Endothelial cell of umbilical vein (primary cell): ENCODE measurements around the gene PRELID3B. TPM values are rescaled to one million over a fixed set of nuclear protein-coding genes. Genes with fewer than 3 reads are reported as not detected.

Experiments
- BruUV-seq: library from RNA; stranded (reverse); fragments of 400-500 nt; replicated peaks from 2 replicates; lab custom pipeline; 2021; lab: Mats Ljungman, UMichigan
- CTCF ChIA-PET: fragments of 300-600, 350-600 bp; sonication (Branson Sonifier 250); formaldehyde crosslinking; loops from one replicate; lab custom pipeline; 2021; ENCODE audit warnings: antibody characterized with exemption, inconsistent platforms; lab: Charles Lee
- POLR2A ChIA-PET: fragments of 300-600, 350-600 bp; sonication (Branson Sonifier 250); formaldehyde crosslinking; loops from one replicate; lab custom pipeline; 2021; ENCODE audit warnings: antibody characterized with exemption, inconsistent platforms; lab: Charles Lee
- DNase-seq: peaks from one replicate; pipeline ENCODE4 v3.0.0-alpha.2; 2011; ENCODE audit warnings: low read depth, low spot score
- FAIRE-seq: peaks from 2 replicates; lab custom pipeline; 2011; peaks lifted over from hg19 to GRCh38; lab: Jason Lieb, UNC
- H2AFZ ChIP-seq: 2 replicates; pipeline ENCODE4 v1.6.0; 2012; ENCODE audit warnings: low read depth, low read length, control low read depth, inconsistent platforms
- H3K27ac ChIP-seq: 2 replicates; pipeline ENCODE4 v1.5.1; 2011; ENCODE audit warnings: low read depth, mild to moderate bottlenecking, control low read depth, low read length, moderate library complexity; ENCODE audit not compliant: insufficient read depth
- H3K27me3 ChIP-seq, 2 experiments: 2 replicates each; pipeline versions ENCODE4 v1.6.0 to v1.6.1; 2011; ENCODE audit warnings: low read length in 2 of 2, mixed read lengths in 1 of 2; ENCODE audit not compliant: control insufficient read depth in 2 of 2, insufficient read depth in 2 of 2
- H3K36me3 ChIP-seq, 2 experiments: 2 replicates in 1 of 2; 3 replicates in 1 of 2; pipeline ENCODE4 v1.5.1; 2011; ENCODE audit warnings: low read length in 2 of 2, mild to moderate bottlenecking in 1 of 2, moderate library complexity in 1 of 2; ENCODE audit not compliant: control insufficient read depth in 2 of 2, insufficient read depth in 2 of 2; ENCODE audit errors: extremely low read depth in 1 of 2
- H3K4me1 ChIP-seq: 3 replicates; pipeline ENCODE4 v1.5.1; 2011; ENCODE audit warnings: mild to moderate bottlenecking, low read length; ENCODE audit not compliant: control insufficient read depth, insufficient read depth; ENCODE audit errors: extremely low read depth
- H3K4me2 ChIP-seq: 2 replicates; pipeline ENCODE4 v1.6.1; 2011; ENCODE audit warnings: low read length, control low read depth, mixed read lengths; ENCODE audit not compliant: insufficient read depth
- H3K4me3 ChIP-seq, 3 experiments: fragments of 200-600 bp in 1 of 3; sonication (generic), shearing (Covaris generic) in 1 of 3; replicated peaks in 1 of 3; 2 replicates each; pipeline ENCODE4 v1.5.1; 2011 to 2016; ENCODE audit warnings: control low read depth in 3 of 3, low read length in 3 of 3, mild to moderate bottlenecking in 2 of 3, inconsistent platforms in 1 of 3, low read depth in 1 of 3, moderate library complexity in 1 of 3; ENCODE audit not compliant: insufficient read depth in 1 of 3
- H3K79me2 ChIP-seq: 2 replicates; pipeline ENCODE4 v1.6.0; 2012; ENCODE audit warnings: low read length, inconsistent platforms; ENCODE audit not compliant: control insufficient read depth, insufficient read depth
- H3K9ac ChIP-seq: replicated peaks from 2 replicates; pipeline ENCODE3; 2011; ENCODE audit warnings: low read length, control low read depth; ENCODE audit not compliant: insufficient read depth; ENCODE audit errors: extremely low read depth
- H3K9me1 ChIP-seq: replicated peaks from 3 replicates; pipeline ENCODE4 v1.6.0; 2011; ENCODE audit warnings: mild to moderate bottlenecking, low read length; ENCODE audit not compliant: control insufficient read depth, insufficient read depth; ENCODE audit errors: extremely low read depth
- H3K9me3 ChIP-seq: replicated peaks from 2 replicates; pipeline ENCODE4 v1.5.1; 2012; ENCODE audit warnings: low read length, inconsistent platforms; ENCODE audit not compliant: control insufficient read depth, insufficient read depth
- H4K20me1 ChIP-seq: replicated peaks from 2 replicates; pipeline ENCODE3; 2011; ENCODE audit warnings: mild to moderate bottlenecking, low read length; ENCODE audit not compliant: control insufficient read depth, insufficient read depth; ENCODE audit errors: extremely low read depth
- CTCF ChIP-seq, 2 donors: IDR thresholded peaks; 1 replicate in 1 of 2; 2 replicates in 1 of 2; pipeline ENCODE4 v1.5.1; 2011; ENCODE audit warnings: low read length in 2 of 2, mild to moderate bottlenecking in 2 of 2, moderate library complexity in 2 of 2, control low read depth in 1 of 2, inconsistent platforms in 1 of 2, low read depth in 1 of 2; ENCODE audit not compliant: insufficient read depth in 1 of 2; ENCODE audit errors: extremely low read depth in 1 of 2
- EZH2 ChIP-seq: IDR thresholded peaks from 2 replicates; pipeline ENCODE4 v1.6.1; 2012; ENCODE audit warnings: borderline replicate concordance, low read depth, mild to moderate bottlenecking, moderate library complexity, low read length, inconsistent platforms; ENCODE audit not compliant: severe bottlenecking
- FOS ChIP-seq: IDR thresholded peaks from 2 replicates; pipeline ENCODE4 v1.6.1; 2011; ENCODE audit warnings: mild to moderate bottlenecking, low read length, moderate library complexity, borderline replicate concordance; ENCODE audit not compliant: insufficient read depth
- GATA2 ChIP-seq: IDR thresholded peaks from 2 replicates; pipeline ENCODE4 v1.7.0; 2011; ENCODE audit warnings: low read depth, mild to moderate bottlenecking, moderate library complexity, mixed read lengths, low read length; ENCODE audit not compliant: insufficient read length, insufficient read depth
- JUN ChIP-seq: IDR thresholded peaks from 2 replicates; pipeline ENCODE4 v1.6.1; 2011; ENCODE audit warnings: borderline replicate concordance, low read depth; ENCODE audit not compliant: insufficient read length, insufficient read depth
- MAX ChIP-seq: IDR thresholded peaks from 2 replicates; pipeline ENCODE4 v1.6.1; 2011; ENCODE audit not compliant: insufficient read depth, insufficient read length
- MYC ChIP-seq: IDR thresholded peaks from one replicate; pipeline ENCODE4 v1.6.1; 2011; ENCODE audit warnings: mild to moderate bottlenecking, low read depth, low read length
- POLR2A ChIP-seq: IDR thresholded peaks from 2 replicates; pipeline ENCODE4 v1.6.1; 2012; ENCODE audit warnings: low read depth, mild to moderate bottlenecking, control low read depth, low read length
- POLR2AphosphoS5 ChIP-seq: IDR thresholded peaks from 2 replicates; pipeline ENCODE4 v1.6.1; 2012; ENCODE audit warnings: low read depth, mild to moderate bottlenecking, control low read depth, low read length, moderate library complexity; ENCODE audit not compliant: insufficient read depth
- dilution Hi-C: fragments of 300-500 bp; cut with MboI; formaldehyde crosslinking; loops from one replicate; pipeline ENCODE4 v1.15.0; 2019; ENCODE audit warnings: low sequenced_read_pairs; ENCODE audit not compliant: extremely low pct_ligation_motif_present
- intact Hi-C: fragments of 100-400 bp; cut with micrococcal nuclease; formaldehyde crosslinking; loops from one replicate; pipeline ENCODE4 v1.10.0; 2022
- polyA plus RNA-seq, 4 experiments: library from polyadenylated mRNA; depleted of rRNA in 3 of 4; stranded (reverse) in 3 of 4; unstranded in 1 of 4; fragments of >200 nt; gene quantifications; 2 replicates each; pipeline versions ENCODE4 v1.2.1 to v1.2.3, GENCODE V29; 2011 to 2012; ENCODE audit warnings: missing spikeins in 1 of 4
- total RNA-seq: library from RNA; stranded (reverse); gene quantifications from 2 replicates; pipeline ENCODE4 v1.2.3, GENCODE V29; 2021

PRELID3B gene
- total and polyA plus RNA-seq, 2 donors (not counting 3 experiments of a cell fraction or from before 2014, with no cell fraction given): 14.9 to 57.2 TPM

- FAIRE-seq: no peak
- no peak overlapping the region for H3K9ac ChIP-seq
- no peaks in the 10 kb centered on the region for H4K20me1 ChIP-seq
- POLR2A ChIA-PET: interaction anchor here (0.7 kb wide), 1 partner anchor 16 kb away, joined by 4 read pairs; no protein-coding TSS in a partner anchor
- CTCF ChIA-PET: interaction anchor here (0.6 kb wide), 1 partner anchor 677 kb away, joined by 3 read pairs; no protein-coding TSS in a partner anchor
- H3K36me3 ChIP-seq: peaks cover 16 to 46% of the 10 kb centered on the region in 2 experiments
- no peak for DNase-seq
- BruUV-seq: no TSS peak
- peaks cover 9% of the 10 kb centered on the region for H3K4me1 ChIP-seq
- no peaks in the 10 kb centered on the region for H3K27me3 ChIP-seq
- H2AFZ ChIP-seq: no peak overlapping the region
- H3K9me1 ChIP-seq: no peaks in the 10 kb centered on the region
- intact Hi-C loops (no loop called here), dilution Hi-C loops (no loop called here)
- H3K4me2 ChIP-seq: no peak overlapping the region
- H3K9me3 ChIP-seq: no peaks in the 10 kb centered on the region
- no peak overlapping the region for H3K27ac ChIP-seq
- no peak for TF ChIP-seq JUN
- TF ChIP-seq MAX: no peak
- TF ChIP-seq CTCF (IDR thresholded peaks at IDR 0.05; ENCODE audit: extremely low read depth in 1 of 2, insufficient read depth in 1 of 2, low read depth in 1 of 2, low read length in 2 of 2): no peak
- no peak for TF ChIP-seq POLR2AphosphoS5
- no peak for TF ChIP-seq EZH2
- no peak for TF ChIP-seq FOS
- TF ChIP-seq GATA2: no peak
- no peak for TF ChIP-seq MYC
- no peak for TF ChIP-seq POLR2A
- H3K79me2 ChIP-seq: peaks cover 29% of the 10 kb centered on the region
- no peak overlapping the region for H3K4me3 ChIP-seq
These were observed 42.3 kb downstream of the PRELID3B start for GRCh38 chr20:59000326-59000725.
